Nephron progenitor cell (in vitro differentiated cells): ENCODE data around the gene PLEKHA6.

ENCODE experiments used
- DNase-seq: peaks from one replicate; pipeline ENCODE4 v3.0.0; 2021
- H3K27ac Mint-ChIP-seq: 2 replicates; pipeline ENCODE4 v1.8.0; 2021; ENCODE audit warnings: mild to moderate bottlenecking, moderate library complexity, mixed read lengths
- H3K27me3 Mint-ChIP-seq: 2 replicates; pipeline ENCODE4 v1.8.0; 2021; ENCODE audit warnings: mild to moderate bottlenecking, low read depth, mixed read lengths; ENCODE audit not compliant: poor library complexity
- H3K36me3 Mint-ChIP-seq: 2 replicates; pipeline ENCODE4 v1.8.0; 2021; ENCODE audit warnings: low read depth, mixed read lengths
- H3K4me1 Mint-ChIP-seq: 2 replicates; pipeline ENCODE4 v1.8.0; 2021; ENCODE audit warnings: mixed read lengths
- H3K4me3 Mint-ChIP-seq: 2 replicates; pipeline ENCODE4 v1.8.0; 2021; ENCODE audit warnings: mild to moderate bottlenecking, moderate library complexity, mixed read lengths
- H3K9me3 Mint-ChIP-seq: 2 replicates; pipeline ENCODE4 v1.8.0; 2021; ENCODE audit warnings: mild to moderate bottlenecking, moderate library complexity, mixed read lengths
- TF ChIP-seq, protein P1 (sequence below): fragments of 200-600 bp; sonication (generic); IDR thresholded peaks from 2 replicates; pipeline ENCODE4 v1.5.0; 2021; ENCODE audit warnings: antibody characterized with exemption

PLEKHA6 gene

GRCh38 chr1:204199579-204199978, 160.2 kb downstream of the PLEKHA6 start:
- DNase-seq = no peak
- H3K27ac Mint-ChIP-seq = no peak overlapping the region
- H3K4me1 Mint-ChIP-seq = peaks cover 4% of the 10 kb centered on the region
- H3K36me3 Mint-ChIP-seq = no peaks in the 10 kb centered on the region
- no peak overlapping the region for H3K4me3 Mint-ChIP-seq
- H3K27me3 Mint-ChIP-seq = peaks cover 81% of the 10 kb centered on the region
- no peaks in the 10 kb centered on the region for H3K9me3 Mint-ChIP-seq
- TF ChIP-seq, protein P1, sequence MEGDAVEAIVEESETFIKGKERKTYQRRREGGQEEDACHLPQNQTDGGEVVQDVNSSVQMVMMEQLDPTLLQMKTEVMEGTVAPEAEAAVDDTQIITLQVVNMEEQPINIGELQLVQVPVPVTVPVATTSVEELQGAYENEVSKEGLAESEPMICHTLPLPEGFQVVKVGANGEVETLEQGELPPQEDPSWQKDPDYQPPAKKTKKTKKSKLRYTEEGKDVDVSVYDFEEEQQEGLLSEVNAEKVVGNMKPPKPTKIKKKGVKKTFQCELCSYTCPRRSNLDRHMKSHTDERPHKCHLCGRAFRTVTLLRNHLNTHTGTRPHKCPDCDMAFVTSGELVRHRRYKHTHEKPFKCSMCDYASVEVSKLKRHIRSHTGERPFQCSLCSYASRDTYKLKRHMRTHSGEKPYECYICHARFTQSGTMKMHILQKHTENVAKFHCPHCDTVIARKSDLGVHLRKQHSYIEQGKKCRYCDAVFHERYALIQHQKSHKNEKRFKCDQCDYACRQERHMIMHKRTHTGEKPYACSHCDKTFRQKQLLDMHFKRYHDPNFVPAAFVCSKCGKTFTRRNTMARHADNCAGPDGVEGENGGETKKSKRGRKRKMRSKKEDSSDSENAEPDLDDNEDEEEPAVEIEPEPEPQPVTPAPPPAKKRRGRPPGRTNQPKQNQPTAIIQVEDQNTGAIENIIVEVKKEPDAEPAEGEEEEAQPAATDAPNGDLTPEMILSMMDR = no peak

DNA sequence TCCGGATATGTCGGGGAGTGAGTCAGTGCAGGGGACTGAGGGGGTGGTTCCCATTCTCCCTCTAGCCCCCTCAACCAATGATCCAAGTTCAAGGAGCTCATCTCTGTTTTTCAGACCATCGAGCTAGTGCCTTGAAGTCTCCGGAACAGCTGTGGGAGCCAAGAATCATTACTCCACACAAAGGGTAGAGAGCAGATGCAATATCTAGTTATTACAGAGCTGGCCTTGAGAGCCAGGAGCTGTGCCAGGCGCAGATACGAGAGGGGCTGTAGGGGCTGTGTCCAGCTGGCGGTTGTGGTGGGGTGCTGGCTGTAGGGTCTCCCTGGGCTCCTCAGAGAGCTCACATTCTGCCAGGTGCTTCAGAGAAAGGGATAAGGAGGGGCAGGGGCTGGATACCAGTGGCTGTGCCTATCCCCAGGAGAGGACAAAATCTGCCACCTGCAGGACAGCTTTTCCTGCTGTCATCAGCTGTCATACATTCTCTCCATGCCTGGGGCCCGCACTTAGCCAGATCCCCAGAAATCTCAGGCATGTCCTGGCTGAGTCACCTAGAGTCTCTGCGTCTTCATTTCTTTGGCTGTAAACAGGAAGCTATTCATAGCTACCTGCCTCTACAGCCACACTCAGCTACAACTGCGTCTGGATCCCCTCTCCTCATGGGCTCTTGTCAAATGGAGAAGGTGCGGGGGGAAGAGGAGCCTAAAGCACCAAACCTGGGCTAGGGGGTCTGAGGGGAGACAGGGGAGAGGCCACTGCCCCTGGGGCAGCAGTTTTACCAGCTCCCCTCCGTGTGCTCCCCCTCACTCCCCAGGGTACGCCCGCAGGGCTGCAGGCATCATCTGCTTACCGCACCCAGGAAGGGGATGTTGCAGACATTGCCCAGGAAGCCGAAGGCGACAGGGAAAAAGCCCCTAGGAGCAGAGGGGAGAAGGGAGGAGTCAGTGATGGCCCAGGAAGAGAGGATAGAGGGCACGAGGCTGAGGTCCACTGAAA, 161.1 kb downstream of the PLEKHA6 start:
- H3K36me3 Mint-ChIP-seq = no peaks in the 10 kb centered on the region
- TF ChIP-seq, protein P1 = no peak
- H3K4me3 Mint-ChIP-seq = no peak overlapping the region
- H3K27ac Mint-ChIP-seq = no peak overlapping the region
- H3K4me1 Mint-ChIP-seq = peaks cover 4% of the 10 kb centered on the region
- H3K9me3 Mint-ChIP-seq = no peaks in the 10 kb centered on the region
- peaks cover 81% of the 10 kb centered on the region for H3K27me3 Mint-ChIP-seq
- DNase-seq = no peak

DNA sequence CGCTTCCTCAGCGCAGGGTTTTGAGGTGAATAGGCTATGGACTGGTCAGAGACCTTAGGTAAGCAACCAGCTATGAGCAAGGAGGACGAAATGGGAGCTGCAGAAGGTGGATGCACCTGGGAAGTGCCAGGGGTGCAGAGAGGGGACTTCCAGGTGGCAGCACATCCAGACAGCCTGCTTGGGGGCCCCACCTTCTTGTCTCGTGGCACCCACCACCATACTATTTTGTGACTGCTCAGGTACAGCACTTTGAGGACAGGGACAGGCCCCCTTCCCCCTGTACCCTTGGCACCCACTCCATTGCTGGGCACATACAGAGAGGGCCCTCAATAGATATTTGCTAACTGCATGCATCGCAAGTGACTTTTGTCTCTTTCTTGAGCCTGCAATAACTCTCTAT, 162.7 kb downstream of the PLEKHA6 start:
- Mint-ChIP-seq H3K27me3 (peaks cover 81% of the 10 kb centered on the region), H3K9me3 (no peaks in the 10 kb centered on the region), H3K4me3 (no peak overlapping the region), H3K4me1 (peaks cover 4% of the 10 kb centered on the region), H3K36me3 (no peaks in the 10 kb centered on the region), H3K27ac (no peak overlapping the region)
- no peak for DNase-seq
- TF ChIP-seq, protein P1 = no peak

GRCh38 chr1:204196068-204196795, 163.5 kb downstream of the PLEKHA6 start, which contains the start of gene KISS1:
KISS1 (minus strand) TSS chr1:204196491; CDS start chr1:204192876, 3,615 bp downstream.
- Mint-ChIP-seq H3K4me3 (no peak within 1 kb of the TSS), H3K27me3 (peaks cover 86% of the 10 kb centered on the region), H3K27ac (no peak within 1 kb of the TSS), H3K9me3 (no peaks in the 10 kb centered on the region), H3K4me1 (peaks cover 9% of the 10 kb centered on the region), H3K36me3 (no peaks in the 10 kb centered on the region)
- TF ChIP-seq, protein P1 = no peak
- DNase-seq = no peak

DNA sequence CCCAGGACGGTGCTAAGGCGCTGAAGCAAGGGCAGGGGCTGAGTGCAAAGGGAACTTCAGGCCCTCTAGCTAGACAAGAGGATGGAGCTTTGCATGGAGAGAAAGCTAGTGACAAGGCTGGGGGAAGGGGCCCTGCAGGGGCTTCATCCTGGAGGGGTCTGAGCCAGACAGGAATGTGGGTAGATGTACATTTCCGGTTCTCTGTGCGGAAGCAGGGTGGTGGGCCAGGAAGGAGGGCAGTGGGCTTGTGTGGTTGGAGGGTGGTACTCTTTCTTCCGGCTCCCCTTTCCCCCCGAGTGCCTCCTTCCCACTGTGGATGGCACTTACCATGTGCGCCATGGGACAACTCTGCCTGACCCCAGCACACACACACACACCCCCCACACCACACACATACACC, 165.0 kb downstream of the PLEKHA6 start:
- no peak for DNase-seq
- TF ChIP-seq, protein P1 = no peak
- Mint-ChIP-seq H3K27ac (no peak overlapping the region), H3K4me1 (peaks cover 21% of the 10 kb centered on the region), H3K4me3 (no peak overlapping the region), H3K9me3 (no peaks in the 10 kb centered on the region), H3K36me3 (no peaks in the 10 kb centered on the region), H3K27me3 (peaks cover 91% of the 10 kb centered on the region)
